Stimulated activated naive CD8-positive, alpha-beta T cell treated with anti-CD3 and anti-CD28 coated beads, Interleukin-15, amount 100 ng/mL, for 72 hours (primary cell): ENCODE data around the gene C2.
"Not testable (repeated sequence)": the region's sequence is repeated elsewhere in the genome, so short reads cannot be mapped to it uniquely, and the experiment has no call there.

ENCODE experiments used
- ATAC-seq: fragments of 150-1000 bp; cut with Tn5 transposase; 2 replicates; pipeline ENCODE4 v1.10.0; 2021; ENCODE audit warnings: mild to moderate bottlenecking, moderate library complexity
- DNase-seq, 2 donors: peaks; one replicate each; pipeline ENCODE4 v3.0.0; 2021 to 2022
- H3K27ac Mint-ChIP-seq, 2 donors: one replicate each; pipeline ENCODE4 v1.8.0; 2022; ENCODE audit warnings: mild to moderate bottlenecking in 2 of 2, mixed read lengths in 2 of 2, moderate library complexity in 2 of 2
- H3K27me3 Mint-ChIP-seq: one replicate; pipeline ENCODE4 v1.8.0; 2022; ENCODE audit warnings: mixed read lengths
- H3K4me1 Mint-ChIP-seq: one replicate; pipeline ENCODE4 v1.8.0; 2022; ENCODE audit warnings: mild to moderate bottlenecking, mixed read lengths
- H3K4me3 Mint-ChIP-seq, 2 donors: one replicate each; pipeline ENCODE4 v1.8.0; 2022; ENCODE audit warnings: mild to moderate bottlenecking in 2 of 2, mixed read lengths in 2 of 2, moderate library complexity in 1 of 2
- H3K9me3 Mint-ChIP-seq, 2 donors: one replicate each; pipeline ENCODE4 v1.8.0; 2022; ENCODE audit warnings: mixed read lengths in 2 of 2

Gene C2

DNA sequence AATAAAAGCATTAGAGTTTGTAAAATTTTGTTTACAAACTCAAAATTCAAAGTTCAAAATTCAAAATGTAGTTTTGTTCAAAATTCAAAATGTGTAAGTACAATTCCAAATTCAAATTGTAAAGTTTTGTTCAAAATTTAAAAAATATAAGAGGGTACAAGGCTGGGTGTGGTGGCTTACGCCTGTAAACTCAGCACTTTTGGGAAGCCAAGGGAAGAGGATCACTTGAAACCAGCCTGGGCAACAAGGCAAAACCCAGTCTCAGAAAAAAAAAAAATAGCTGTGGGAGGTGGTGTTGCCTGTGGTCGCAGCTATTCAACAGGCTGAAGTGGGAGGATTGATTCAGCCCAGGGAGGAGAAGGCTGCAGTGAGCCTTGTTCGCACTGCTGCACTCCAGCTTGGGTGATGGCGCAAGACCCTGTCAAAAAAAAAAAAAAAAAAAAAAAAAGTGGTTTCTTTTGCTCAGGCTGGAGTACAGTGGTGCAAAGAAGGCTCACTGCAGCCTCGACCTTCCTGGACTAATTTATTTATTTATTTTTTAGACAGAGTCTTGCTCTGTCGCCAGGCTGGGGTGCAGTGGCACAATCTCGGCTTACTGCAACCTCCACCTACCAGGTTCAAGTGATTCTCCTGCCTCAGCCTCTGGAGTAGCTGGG, 20.2 kb upstream of the C2 start:
- DNase-seq = no peak
- Mint-ChIP-seq H3K27ac (no peak overlapping the region), H3K9me3 (no peaks in the 10 kb centered on the region), H3K4me3 (no peak overlapping the region), H3K4me1 (peaks cover 14% of the 10 kb centered on the region), H3K27me3 (peaks cover 14% of the 10 kb centered on the region)
- no peak for ATAC-seq

DNA sequence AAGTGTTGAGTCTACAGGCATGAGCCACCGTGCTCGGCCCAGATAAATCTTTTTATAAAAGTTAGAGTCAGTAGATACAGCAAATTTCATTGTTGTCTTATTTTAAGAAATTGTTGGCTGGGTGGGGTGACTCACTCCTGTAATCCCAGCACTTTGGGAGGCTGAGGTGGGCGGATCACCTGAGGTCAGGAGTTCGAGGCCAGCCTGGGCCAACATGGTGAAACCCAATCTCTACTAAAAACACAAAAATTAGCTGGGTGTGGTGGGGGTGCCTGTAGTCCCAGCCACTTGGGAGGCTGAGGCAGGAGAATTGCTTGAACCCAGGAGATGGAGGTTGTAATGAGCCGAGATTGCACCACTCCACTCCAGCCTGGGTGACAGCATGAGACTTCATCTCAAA, 19.3 kb upstream of the C2 start:
- H3K27me3 Mint-ChIP-seq = peaks cover 18% of the 10 kb centered on the region
- H3K27ac Mint-ChIP-seq, H3K4me1 Mint-ChIP-seq, H3K4me3 Mint-ChIP-seq, ATAC-seq, DNase-seq, H3K9me3 Mint-ChIP-seq: not testable (repeated sequence)

DNA sequence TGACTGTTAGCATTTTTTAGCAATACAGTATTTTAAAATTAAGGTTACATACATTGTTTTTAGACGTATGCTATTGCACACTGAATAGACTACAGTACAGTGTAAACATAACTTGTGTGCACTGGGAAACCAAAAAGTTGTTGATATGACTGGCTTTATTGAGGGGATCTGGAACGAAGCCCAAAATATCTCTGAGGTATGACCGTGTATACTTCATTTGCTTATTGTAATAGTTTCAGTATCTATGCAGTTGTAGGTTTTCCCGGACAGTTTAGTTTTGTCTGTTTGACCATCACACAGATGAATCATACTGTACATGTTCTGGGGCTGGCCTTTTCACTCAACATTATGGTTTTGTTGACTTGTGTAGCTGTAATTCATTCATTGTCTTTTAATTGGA, 18.7 kb upstream of the C2 start:
- no peak overlapping the region for H3K4me3 Mint-ChIP-seq
- H3K27ac Mint-ChIP-seq = no peak overlapping the region
- H3K9me3 Mint-ChIP-seq = no peaks in the 10 kb centered on the region
- ATAC-seq (peak; percentile 69), DNase-seq (no peak)
- peaks cover 18% of the 10 kb centered on the region for H3K27me3 Mint-ChIP-seq
- H3K4me1 Mint-ChIP-seq = peaks cover 8% of the 10 kb centered on the region

DNA sequence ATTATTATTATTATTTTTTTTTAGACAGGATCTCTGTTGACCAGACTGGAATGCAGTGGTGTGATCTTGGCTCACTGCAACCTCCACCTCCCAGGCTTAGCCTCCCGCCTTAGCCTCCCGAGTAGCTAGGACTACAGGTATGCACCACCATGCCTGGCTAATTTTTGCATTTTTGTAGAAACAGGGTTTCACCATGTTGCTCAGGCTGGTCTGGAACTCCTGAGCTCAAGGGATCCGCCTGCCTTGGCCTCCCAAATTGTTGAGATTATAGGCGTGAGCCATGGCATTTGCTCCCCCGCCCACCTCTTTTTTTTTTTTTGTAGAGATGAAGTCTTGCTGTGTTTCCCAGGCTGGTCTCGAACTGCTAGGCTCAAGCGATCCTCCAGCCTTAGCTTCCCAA, 18.2 kb upstream of the C2 start:
- H3K4me3 Mint-ChIP-seq, ATAC-seq, H3K27ac Mint-ChIP-seq, DNase-seq, H3K9me3 Mint-ChIP-seq, H3K4me1 Mint-ChIP-seq: not testable (repeated sequence)
- peaks cover 18% of the 10 kb centered on the region for H3K27me3 Mint-ChIP-seq

DNA sequence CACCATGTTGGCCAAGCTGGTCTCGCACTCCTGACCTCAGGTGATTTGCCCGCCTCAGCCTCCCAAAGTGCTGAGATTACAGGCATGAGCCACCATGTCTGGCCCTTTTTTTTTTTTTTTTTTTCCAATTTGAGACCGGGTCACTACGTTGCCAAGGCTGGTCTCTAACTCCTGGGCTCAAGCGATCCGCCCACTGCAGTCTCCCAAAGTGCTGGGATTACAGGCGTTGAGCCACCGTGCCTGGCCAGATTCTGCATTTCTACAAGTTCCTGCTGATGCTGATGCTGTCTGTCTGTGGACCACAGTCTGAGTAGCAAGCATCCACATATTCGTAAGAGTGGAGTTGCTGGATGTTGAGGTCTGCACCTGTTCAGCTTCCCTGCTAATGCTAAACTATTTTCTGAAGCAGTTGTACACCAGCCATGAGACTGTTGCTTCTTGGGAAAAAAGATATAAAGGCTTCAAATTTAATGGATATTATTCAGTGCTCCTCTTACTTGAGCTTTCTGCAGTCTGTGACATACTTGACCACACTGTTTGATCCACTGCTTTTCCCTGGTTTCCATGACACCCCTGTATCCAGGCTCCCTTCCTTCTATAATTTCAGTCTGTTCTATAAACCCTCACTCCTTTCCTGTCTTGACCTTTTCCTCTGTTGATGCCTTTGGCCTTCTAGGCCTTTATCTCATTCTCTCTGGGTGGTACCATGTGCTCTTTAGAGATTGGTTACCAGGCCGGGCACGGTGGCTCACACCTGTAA, 15.5 kb upstream of the C2 start:
- Mint-ChIP-seq H3K4me3 (no peak overlapping the region), H3K4me1 (peaks cover 8% of the 10 kb centered on the region), H3K27ac (peak overlapping the region in 1 of 2 donors; percentile 34), H3K9me3 (no peaks in the 10 kb centered on the region), H3K27me3 (peaks cover 20% of the 10 kb centered on the region)
- no peak for DNase-seq
- ATAC-seq = no peak

DNA sequence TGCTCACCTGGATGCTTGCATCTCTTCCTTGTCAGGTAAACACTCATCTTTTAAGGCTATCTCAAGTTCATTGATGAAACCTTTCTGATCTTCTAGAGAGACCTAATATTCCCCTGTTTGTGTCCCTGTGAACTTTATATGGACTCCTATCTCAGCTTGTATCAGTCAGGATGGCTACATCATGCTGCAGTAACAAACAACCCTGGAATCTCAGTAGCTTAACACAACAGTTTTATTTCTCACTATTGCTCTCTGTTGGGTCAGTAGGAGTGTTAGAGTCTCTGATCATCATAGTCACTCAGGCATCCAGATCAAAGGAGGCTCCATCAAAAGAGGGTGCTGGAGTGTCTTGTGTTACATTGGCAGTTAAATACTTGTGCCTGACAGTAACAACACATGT, 12.2 kb upstream of the C2 start:
- no peak overlapping the region for H3K4me3 Mint-ChIP-seq
- H3K4me1 Mint-ChIP-seq = peaks cover 8% of the 10 kb centered on the region
- H3K27me3 Mint-ChIP-seq = peaks cover 20% of the 10 kb centered on the region
- H3K27ac Mint-ChIP-seq = no peak overlapping the region
- no peaks in the 10 kb centered on the region for H3K9me3 Mint-ChIP-seq
- ATAC-seq (no peak), DNase-seq (no peak)

DNA sequence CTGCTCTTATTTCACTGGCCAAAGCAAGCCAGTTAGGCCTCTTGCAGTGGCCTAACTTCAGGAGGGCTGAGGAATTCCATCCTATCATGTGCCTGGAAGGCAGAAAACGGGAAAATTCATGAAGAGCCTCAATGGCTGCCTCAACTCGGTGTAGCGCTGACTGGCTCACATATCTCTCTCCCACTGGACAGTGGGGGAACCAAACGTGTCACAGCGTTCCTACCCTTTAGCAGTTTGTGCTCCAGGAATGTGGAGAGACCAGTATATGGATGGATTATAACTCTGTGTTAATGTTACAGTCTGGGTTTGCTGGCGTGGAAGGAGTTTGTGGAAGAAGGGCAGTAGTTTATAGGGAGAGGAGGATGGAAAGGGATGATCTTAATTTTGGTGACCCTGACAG, 11.8 kb upstream of the C2 start:
- Mint-ChIP-seq H3K4me3 (no peak overlapping the region), H3K27me3 (peaks cover 20% of the 10 kb centered on the region), H3K9me3 (no peaks in the 10 kb centered on the region), H3K4me1 (peaks cover 8% of the 10 kb centered on the region), H3K27ac (no peak overlapping the region)
- DNase-seq (no peak), ATAC-seq (no peak)

DNA sequence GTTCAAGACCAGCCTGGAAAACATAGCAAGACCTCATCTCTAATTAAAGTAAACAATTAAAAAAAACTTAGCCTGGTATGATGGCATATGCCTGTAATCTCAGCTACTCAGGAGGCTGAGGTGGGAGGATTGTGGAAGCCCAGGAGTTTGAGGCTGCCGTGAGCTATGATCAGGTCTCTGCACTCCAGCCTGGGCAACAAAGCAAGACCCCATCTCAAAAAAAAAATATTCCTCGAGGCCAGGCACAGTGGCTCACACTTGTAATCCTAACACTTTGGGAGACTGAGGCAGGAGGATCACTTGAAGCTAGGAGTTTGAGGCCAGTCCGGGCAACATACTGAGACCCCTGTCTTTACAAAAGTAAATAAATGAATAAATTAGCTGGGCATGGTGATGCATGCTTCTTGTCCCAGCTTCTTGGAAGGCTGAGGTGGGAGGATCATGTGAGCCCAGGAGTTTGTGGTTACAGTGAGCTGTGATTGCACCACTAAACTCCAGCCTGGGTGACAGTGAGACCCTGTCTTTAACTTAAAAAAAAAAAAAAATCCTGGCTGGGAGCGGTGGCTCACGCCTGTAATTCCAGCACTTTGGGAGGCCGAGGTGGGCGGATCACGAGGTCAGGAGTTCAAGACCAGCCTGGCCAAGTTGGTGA, 9.3 kb upstream of the C2 start:
- Mint-ChIP-seq H3K4me3 (no peak overlapping the region), H3K27me3 (peaks cover 11% of the 10 kb centered on the region), H3K9me3 (no peaks in the 10 kb centered on the region), H3K4me1 (no peaks in the 10 kb centered on the region), H3K27ac (peak overlapping the region in 1 of 2 donors; percentile 33)
- DNase-seq (no peak), ATAC-seq (no peak)

DNA sequence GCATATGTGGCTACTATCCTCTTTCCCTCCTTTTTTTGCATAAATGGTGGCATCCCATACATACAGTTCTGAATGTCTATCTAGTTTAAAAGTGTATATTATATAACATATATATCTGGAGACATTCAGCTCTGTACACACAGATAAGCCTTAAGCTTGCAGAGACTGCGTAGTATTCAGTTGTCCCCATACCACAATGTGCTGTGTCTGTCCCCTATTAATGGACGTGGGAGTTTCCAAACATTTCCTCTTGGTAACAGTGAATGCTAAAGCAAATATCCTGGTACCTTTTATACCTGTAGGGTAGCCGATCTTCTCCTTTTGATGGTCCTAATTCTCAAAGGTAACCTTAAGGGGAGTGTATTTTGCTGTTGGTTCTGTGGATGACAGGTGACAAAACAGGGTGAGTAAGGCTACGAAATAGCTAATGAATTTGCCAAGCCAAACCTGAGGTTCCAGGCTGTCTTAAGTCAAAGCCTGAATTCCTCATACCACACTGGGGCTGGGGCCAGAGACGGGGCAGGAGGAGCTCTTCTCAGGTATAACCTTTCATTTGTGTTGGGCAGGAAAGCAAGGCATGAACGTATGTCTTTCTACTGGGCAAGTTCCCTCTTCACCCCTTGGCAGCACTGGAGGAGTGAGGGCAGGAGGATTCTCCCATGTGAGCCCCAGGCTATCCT, 7.8 kb upstream of the C2 start:
- Mint-ChIP-seq H3K9me3 (no peaks in the 10 kb centered on the region), H3K27ac (no peak overlapping the region), H3K27me3 (peaks cover 11% of the 10 kb centered on the region), H3K4me3 (no peak overlapping the region), H3K4me1 (no peaks in the 10 kb centered on the region)
- ATAC-seq = no peak
- no peak for DNase-seq

DNA sequence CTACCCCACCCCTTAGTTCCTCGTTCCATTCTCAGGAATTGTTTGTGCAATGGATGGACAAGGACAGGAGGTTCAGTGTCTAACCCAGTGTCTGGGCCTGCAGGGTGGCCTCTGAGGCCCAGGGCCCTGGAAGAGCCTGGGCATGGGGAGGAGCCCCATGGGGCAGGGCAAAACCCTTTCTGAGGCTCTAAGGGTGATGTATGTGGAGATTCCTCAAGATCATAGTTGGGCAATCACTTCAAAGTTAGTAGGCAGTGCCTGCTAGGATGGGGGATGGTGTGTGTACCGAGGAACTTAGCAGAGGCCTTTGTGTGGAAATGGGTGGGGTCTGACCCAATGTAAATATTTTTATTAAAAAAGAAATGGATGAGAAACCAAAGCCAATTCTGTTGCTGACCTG, 6.7 kb upstream of the C2 start:
- Mint-ChIP-seq H3K4me1 (no peaks in the 10 kb centered on the region), H3K4me3 (no peak overlapping the region), H3K27me3 (peaks cover 4% of the 10 kb centered on the region), H3K27ac (peak overlapping the region in 1 of 2 donors; percentile 12), H3K9me3 (no peaks in the 10 kb centered on the region)
- DNase-seq (no peak), ATAC-seq (no peak)

DNA sequence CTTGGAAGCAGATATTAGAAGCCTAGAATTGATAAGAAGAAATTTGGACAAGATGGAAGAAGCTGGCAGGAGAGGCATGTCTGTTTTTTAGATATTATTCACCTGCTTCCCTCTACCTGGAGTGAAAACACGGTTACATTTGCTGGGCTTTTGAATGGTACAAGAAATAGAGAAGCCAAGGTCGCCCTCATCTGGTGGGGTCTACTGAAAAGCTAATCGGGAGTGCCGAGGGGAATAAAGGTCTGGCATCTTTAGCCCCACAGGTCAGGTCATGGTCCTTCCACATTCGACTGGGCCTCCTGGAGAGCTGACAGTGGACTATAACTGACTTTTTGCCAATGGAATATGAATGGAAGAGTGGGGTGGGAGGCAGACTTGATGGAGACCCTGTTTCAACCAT, 4.6 kb upstream of the C2 start:
- H3K9me3 Mint-ChIP-seq = no peaks in the 10 kb centered on the region
- ATAC-seq (peak; percentile 65), DNase-seq (no peak)
- no peaks in the 10 kb centered on the region for H3K27me3 Mint-ChIP-seq
- no peak overlapping the region for H3K4me3 Mint-ChIP-seq
- no peak overlapping the region for H3K27ac Mint-ChIP-seq
- no peaks in the 10 kb centered on the region for H3K4me1 Mint-ChIP-seq

DNA sequence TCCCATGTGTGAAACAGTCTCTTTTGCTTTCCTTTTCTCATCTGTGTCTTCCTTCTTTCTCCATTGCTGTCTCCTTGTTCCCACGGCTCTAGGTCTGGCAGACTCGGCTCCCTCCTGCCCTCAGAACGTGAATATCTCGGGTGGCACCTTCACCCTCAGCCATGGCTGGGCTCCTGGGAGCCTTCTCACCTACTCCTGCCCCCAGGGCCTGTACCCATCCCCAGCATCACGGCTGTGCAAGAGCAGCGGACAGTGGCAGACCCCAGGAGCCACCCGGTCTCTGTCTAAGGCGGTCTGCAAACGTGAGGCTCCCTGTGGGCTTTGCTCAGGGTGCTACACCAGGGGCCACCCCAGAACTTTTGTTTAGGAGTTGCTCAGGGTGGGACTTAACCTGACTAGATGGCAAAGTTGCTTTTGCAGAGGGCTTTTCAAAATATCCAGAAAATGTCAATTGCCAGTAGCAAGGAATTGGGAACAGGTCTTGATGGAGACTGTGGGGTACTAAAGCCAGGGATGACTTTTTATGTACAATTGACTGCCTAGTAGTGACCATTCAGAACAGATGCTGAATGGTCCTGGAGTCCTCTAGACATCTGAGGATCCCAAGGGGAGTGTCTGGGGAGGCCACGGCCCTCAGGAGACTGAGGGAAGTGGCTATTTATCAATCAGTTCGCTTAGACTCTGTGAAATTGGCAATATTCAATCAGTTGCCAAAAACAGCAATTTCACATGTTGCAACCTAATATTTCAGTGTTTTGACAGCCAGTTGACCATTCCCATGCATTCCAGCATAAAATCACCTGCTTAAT, 550 bp downstream of the C2 start:
- Mint-ChIP-seq H3K27ac (peak overlapping the region in 1 of 2 donors; percentile 10), H3K9me3 (no peaks in the 10 kb centered on the region), H3K4me1 (no peaks in the 10 kb centered on the region), H3K4me3 (no peak overlapping the region), H3K27me3 (peaks cover 3% of the 10 kb centered on the region)
- no peak for DNase-seq
- no peak for ATAC-seq

DNA sequence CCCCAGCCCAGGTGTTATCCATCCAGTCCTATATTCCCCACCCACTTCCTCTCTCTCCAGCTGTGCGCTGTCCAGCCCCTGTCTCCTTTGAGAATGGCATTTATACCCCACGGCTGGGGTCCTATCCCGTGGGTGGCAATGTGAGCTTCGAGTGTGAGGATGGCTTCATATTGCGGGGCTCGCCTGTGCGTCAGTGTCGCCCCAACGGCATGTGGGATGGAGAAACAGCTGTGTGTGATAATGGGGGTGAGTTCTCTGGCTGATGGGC, 1.1 kb downstream of the C2 start:
- Mint-ChIP-seq H3K4me1 (no peaks in the 10 kb centered on the region), H3K27ac (no peak overlapping the region), H3K27me3 (peaks cover 8% of the 10 kb centered on the region), H3K9me3 (no peaks in the 10 kb centered on the region), H3K4me3 (no peak overlapping the region)
- DNase-seq (no peak), ATAC-seq (no peak)

DNA sequence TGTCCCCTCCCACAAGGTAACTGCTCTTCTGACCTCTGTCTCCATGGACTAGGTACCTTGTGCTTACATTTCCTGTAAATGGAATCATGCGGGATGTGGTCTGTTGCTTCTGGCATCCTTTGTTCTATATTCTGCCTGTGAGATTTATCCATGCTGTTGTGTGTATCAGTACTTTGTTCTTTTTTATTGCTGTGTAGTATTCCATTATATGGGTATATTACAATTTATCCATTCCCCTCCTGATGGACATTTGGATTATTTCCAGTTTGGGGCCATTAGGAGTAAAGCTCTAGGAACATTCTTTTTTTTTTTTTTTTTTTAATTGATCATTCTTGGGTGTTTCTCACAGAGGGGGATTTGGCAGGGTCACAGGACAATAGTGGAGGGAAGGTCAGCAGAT, 3.4 kb downstream of the C2 start:
- Mint-ChIP-seq H3K9me3 (no peaks in the 10 kb centered on the region), H3K4me1 (no peaks in the 10 kb centered on the region), H3K27ac (no peak overlapping the region), H3K27me3 (peaks cover 15% of the 10 kb centered on the region), H3K4me3 (no peak overlapping the region)
- DNase-seq = no peak
- ATAC-seq = no peak

DNA sequence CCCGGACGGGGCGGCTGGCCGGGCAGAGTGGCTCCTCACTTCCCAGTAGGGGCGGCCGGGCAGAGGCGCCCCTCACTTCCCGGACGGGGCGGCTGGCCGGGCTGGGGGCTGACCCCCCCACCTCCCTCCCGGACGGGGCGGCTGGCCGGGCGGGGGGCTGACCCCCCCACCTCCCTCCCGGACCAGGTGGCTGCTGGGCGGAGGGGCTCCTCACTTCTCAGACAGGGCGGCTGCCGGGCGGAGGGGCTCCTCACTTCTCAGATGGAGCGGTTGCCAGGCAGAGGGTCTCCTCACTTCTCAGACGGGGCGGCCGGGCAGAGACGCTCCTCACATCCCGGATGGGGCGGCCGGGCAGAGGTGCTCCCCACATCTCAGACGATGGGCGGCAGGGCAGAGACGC, 4.6 kb downstream of the C2 start:
- H3K27ac Mint-ChIP-seq, DNase-seq, H3K9me3 Mint-ChIP-seq, H3K4me1 Mint-ChIP-seq, ATAC-seq, H3K4me3 Mint-ChIP-seq: not testable (repeated sequence)
- peaks cover 15% of the 10 kb centered on the region for H3K27me3 Mint-ChIP-seq
